ENCODE measurements around the gene FAM83F.
A peak's percentile ranks its signal among the peaks of the same experiment; 100 is the strongest.

FAM83F gene

DNA sequence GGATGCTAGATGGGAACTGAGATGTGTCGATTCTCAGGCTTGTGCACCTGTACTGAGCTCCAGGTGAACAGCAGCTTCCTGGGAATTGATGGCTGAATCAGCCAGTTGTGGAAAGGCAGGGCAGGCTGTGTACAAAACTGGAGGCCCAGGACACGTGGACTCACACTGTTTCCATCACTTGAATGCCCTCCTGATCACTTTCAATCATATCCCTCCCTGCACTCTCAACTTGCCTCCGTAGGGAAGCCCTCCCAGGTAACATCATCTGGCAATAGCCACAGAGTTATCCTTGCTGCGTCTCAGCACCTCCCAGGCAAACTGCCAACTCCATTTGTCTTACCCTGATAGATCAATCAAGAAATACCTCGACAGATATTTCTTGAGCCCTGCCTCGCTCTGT is 10.1 kb downstream of the FAM83F start:
- H3K27me3 ChIP-seq (ENCODE audit: control insufficient read depth, insufficient read depth, low read length), result no peaks in the 10 kb centered on the region
- H3K27ac ChIP-seq (ENCODE audit: low read length), result no peak overlapping the region
- no peaks in the 10 kb centered on the region for H3K9me3 ChIP-seq (ENCODE audit: control insufficient read depth, insufficient read depth, low read length)
- DNase-seq (ENCODE audit: low read depth, low spot score), result no peak
- peaks cover 13% of the 10 kb centered on the region for H3K4me1 ChIP-seq (ENCODE audit: control insufficient read depth, insufficient read depth, low read length)
- no peak overlapping the region for H3K4me3 ChIP-seq (ENCODE audit: low read length)
- H3K36me3 ChIP-seq (ENCODE audit: control insufficient read depth, insufficient read depth, low read length), result no peaks in the 10 kb centered on the region
- WGBS (ENCODE audit: insufficient coverage, insufficient read length), result no CpG with 5 or more reads among the region's 6 CpGs

DNA sequence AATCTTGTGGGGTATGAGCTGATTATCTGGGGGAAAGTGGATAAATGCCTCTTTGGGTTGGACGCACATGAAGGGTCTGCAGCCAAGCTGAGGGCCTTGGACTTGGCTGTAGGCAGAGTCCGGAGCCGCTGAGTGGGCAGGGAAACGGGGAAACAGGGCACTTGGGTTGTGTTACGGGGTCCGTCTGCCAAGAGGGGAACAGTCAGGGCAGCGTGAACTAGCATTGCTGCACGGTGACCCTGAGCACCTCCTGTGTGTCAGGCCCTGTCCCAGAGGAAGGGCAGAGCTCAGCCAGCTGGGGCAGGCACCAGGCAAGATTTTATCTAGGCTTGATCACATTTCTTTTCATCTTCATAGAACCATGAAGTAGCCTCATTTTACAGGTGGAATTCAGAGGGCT is 11.9 kb downstream of the FAM83F start:
- Histone ChIP-seq H3K27ac (ENCODE audit: low read length) (no peak overlapping the region), H3K4me3 (ENCODE audit: low read length) (no peak overlapping the region), H3K9me3 (ENCODE audit: control insufficient read depth, insufficient read depth, low read length) (no peaks in the 10 kb centered on the region), H3K4me1 (ENCODE audit: control insufficient read depth, insufficient read depth, low read length) (peaks cover 13% of the 10 kb centered on the region), H3K27me3 (ENCODE audit: control insufficient read depth, insufficient read depth, low read length) (no peaks in the 10 kb centered on the region), H3K36me3 (ENCODE audit: control insufficient read depth, insufficient read depth, low read length) (no peaks in the 10 kb centered on the region)
- no peak for DNase-seq (ENCODE audit: low read depth, low spot score)
- WGBS (ENCODE audit: insufficient coverage, insufficient read length), result no CpG with 5 or more reads among the region's 8 CpGs

DNA sequence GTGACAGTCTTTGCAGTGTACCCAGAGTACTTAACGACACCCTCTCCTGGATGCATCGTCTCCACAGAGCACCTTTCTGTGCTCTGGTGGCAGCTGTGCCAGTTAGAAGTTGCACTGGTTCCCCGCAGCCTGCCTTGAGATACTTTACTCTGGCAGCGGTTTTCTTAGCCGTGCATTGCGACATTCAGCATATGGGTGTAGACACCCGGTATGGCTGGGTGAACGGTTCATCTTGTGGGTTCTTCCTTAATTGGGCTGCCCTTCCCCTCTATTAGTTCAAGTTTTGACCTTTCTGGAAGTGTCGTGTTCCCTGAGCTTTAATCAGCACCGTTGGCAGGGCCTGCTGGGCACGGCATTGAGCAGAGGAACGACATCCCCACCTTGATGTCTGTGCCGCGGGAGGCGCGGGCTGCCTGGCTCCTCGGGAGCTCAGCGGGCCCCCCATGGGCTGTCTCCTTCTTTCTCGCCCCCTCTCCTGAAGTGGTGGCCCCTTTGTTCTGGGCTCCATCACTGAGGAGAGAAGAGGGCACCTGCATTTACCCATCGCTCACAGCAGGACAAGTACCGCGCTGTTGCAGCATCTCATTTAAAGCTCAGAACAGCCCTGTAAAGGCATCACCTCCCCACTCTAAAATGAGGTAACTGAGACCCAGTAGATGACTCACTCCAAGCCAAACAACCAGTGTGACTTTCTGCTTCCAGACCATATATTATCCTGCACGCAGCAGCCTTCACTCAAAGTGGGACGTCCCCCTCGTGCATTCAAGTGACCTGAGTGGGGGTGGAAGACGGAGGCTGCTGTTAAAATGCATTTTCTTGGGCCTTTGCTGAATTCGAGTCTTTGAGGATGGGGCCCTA is 13.3 kb downstream of the FAM83F start:
- no peak for DNase-seq (ENCODE audit: low read depth, low spot score)
- H3K27ac ChIP-seq (ENCODE audit: low read length), result no peak overlapping the region
- H3K4me1 ChIP-seq (ENCODE audit: control insufficient read depth, insufficient read depth, low read length), result peaks cover 7% of the 10 kb centered on the region; the same call in 1 of the 2 replicates
- no peak overlapping the region for H3K4me3 ChIP-seq (ENCODE audit: low read length)
- H3K9me3 ChIP-seq (ENCODE audit: control insufficient read depth, insufficient read depth, low read length), result no peaks in the 10 kb centered on the region
- WGBS (ENCODE audit: insufficient coverage, insufficient read length), result no CpG with 5 or more reads among the region's 27 CpGs
- no peaks in the 10 kb centered on the region for H3K36me3 ChIP-seq (ENCODE audit: control insufficient read depth, insufficient read depth, low read length)
- no peaks in the 10 kb centered on the region for H3K27me3 ChIP-seq (ENCODE audit: control insufficient read depth, insufficient read depth, low read length)

DNA sequence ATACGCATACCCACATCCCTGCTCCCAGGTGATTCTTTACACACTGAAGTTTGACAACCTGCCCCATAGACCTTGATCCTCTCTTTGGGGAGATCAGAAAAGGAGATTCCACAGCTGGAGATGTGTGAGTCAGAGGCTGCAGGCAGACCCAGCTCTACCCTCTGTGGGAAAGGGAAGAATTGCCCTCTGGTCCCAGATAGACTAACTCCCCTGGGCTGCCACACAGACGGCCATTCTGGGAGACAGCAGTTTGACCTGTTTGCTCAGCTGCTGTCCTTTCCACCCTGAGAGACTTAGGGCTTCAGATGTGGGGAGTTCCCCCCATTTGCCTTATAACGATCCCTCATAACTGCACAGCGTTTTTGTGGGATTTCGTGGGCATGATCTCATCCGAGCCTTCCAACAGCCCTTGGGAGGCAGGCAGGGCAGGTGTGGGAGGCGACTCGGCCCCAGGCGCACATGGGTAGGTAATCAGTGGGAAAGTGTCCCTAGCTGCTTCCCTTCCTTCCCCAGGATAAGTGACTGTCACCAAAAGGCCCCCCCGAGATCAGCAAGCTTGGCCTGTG is 14.1 kb downstream of the FAM83F start:
- no peak for DNase-seq (ENCODE audit: low read depth, low spot score)
- WGBS (ENCODE audit: insufficient coverage, insufficient read length), result no CpG with 5 or more reads among the region's 10 CpGs

DNA sequence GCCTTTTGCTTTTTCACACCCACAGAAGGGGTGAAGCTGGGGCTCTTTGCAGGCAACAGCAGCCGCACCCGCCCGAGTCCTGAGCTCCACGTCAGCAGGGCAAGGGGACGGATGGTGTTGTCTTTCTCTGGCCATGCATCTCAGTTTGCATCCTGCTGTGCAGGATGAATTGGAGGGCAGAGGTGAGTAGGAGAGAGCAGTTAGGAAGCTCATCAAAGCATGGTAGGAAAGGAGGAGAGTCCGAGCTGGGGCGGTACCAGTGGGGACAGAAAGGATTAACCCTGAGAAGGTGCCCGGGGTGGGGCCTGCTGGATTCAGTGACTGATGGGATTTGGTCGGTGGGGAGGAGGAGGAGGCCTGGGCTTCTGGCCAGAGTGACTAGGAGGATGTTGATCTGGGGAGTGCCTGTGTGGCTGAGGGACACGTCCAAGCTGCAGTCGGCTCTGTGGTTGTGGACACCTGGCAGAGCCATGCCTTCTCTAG is 14.6 kb downstream of the FAM83F start:
- no peaks in the 10 kb centered on the region for H3K36me3 ChIP-seq (ENCODE audit: control insufficient read depth, insufficient read depth, low read length)
- H3K4me3 ChIP-seq (ENCODE audit: low read length), result no peak overlapping the region
- peak; percentile 43 for DNase-seq (ENCODE audit: low read depth, low spot score)
- H3K9me3 ChIP-seq (ENCODE audit: control insufficient read depth, insufficient read depth, low read length), result no peaks in the 10 kb centered on the region
- no peaks in the 10 kb centered on the region for H3K27me3 ChIP-seq (ENCODE audit: control insufficient read depth, insufficient read depth, low read length)
- peaks cover 7% of the 10 kb centered on the region; the same call in 1 of the 2 replicates for H3K4me1 ChIP-seq (ENCODE audit: control insufficient read depth, insufficient read depth, low read length)
- H3K27ac ChIP-seq (ENCODE audit: low read length), result no peak overlapping the region
- WGBS (ENCODE audit: insufficient coverage, insufficient read length), result no CpG with 5 or more reads among the region's 11 CpGs

More for the DNA sequence above, 14.1 kb downstream of the FAM83F start:
- peaks cover 7% of the 10 kb centered on the region; the same call in 1 of the 2 replicates for H3K4me1 ChIP-seq (ENCODE audit: control insufficient read depth, insufficient read depth, low read length)
- H3K36me3 ChIP-seq (ENCODE audit: control insufficient read depth, insufficient read depth, low read length), result no peaks in the 10 kb centered on the region
- no peaks in the 10 kb centered on the region for H3K27me3 ChIP-seq (ENCODE audit: control insufficient read depth, insufficient read depth, low read length)
- H3K27ac ChIP-seq (ENCODE audit: low read length), result no peak overlapping the region
- H3K4me3 ChIP-seq (ENCODE audit: low read length), result no peak overlapping the region
- no peaks in the 10 kb centered on the region for H3K9me3 ChIP-seq (ENCODE audit: control insufficient read depth, insufficient read depth, low read length)

DNA sequence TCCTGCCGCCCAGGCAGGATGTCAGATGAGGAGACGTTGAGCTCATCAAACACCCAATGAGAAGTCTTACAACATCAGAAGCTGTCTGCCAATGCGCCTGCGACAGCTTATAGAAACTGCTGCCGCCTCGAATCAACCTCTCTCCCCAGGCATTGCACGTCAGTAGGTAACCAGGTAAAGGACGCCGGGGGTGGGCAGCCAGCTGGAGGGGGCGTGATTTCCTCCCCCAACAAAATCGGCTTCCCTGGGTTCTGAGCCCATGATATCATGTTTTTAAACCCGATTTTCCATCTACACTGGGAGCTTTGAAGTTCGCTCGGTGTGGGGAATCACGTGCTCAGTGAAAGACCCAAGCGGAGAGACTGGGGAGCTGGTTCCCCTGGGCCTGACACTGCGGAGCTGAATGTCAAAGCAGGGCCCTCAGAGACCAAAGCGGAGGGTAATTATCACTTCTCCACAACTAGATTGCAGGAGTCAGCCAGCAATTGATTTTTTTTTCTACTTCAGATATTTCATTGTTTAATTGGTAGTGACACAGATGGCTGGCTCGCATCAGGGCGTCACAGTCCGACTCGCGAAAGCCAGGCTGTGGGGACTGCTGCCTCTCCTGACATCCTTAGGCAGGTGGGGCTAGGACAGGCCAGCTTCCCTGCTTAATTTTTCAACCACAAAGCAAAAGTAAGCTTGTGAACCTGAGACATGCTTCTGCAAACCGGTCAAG is 15.4 kb downstream of the FAM83F start:
- Histone ChIP-seq H3K9me3 (ENCODE audit: control insufficient read depth, insufficient read depth, low read length) (no peaks in the 10 kb centered on the region), H3K4me3 (ENCODE audit: low read length) (no peak overlapping the region), H3K4me1 (ENCODE audit: control insufficient read depth, insufficient read depth, low read length) (peaks cover 7% of the 10 kb centered on the region; the same call in 1 of the 2 replicates), H3K36me3 (ENCODE audit: control insufficient read depth, insufficient read depth, low read length) (no peaks in the 10 kb centered on the region), H3K27me3 (ENCODE audit: control insufficient read depth, insufficient read depth, low read length) (no peaks in the 10 kb centered on the region), H3K27ac (ENCODE audit: low read length) (no peak overlapping the region)
- no CpG with 5 or more reads among the region's 24 CpGs for WGBS (ENCODE audit: insufficient coverage, insufficient read length)
- DNase-seq (ENCODE audit: low read depth, low spot score), result no peak

DNA sequence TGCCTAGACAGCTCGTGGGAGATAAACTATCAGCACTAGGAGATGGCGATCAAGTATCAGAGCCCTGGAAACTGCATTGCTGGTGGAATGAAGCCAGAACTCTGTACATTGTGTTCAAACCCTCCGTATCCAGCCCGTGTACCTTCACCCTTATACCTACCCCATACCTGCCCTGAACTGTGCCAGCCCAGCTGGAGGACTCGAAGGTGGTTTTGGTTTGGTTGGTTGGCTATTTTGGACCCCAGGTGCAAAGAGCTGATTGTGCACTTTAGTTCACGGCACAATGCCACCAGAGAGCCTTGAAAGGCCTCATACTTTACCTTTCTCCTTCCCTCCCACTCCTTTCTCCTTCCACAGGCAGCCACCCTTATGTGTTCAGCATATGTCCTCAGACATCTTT is 16.0 kb downstream of the FAM83F start:
- WGBS (ENCODE audit: insufficient coverage, insufficient read length), result no CpG with 5 or more reads among the region's 6 CpGs
- Histone ChIP-seq H3K27ac (ENCODE audit: low read length) (no peak overlapping the region), H3K27me3 (ENCODE audit: control insufficient read depth, insufficient read depth, low read length) (no peaks in the 10 kb centered on the region), H3K36me3 (ENCODE audit: control insufficient read depth, insufficient read depth, low read length) (no peaks in the 10 kb centered on the region), H3K4me3 (ENCODE audit: low read length) (no peak overlapping the region), H3K9me3 (ENCODE audit: control insufficient read depth, insufficient read depth, low read length) (no peaks in the 10 kb centered on the region), H3K4me1 (ENCODE audit: control insufficient read depth, insufficient read depth, low read length) (peaks cover 7% of the 10 kb centered on the region; the same call in 1 of the 2 replicates)
- DNase-seq (ENCODE audit: low read depth, low spot score), result no peak

DNA sequence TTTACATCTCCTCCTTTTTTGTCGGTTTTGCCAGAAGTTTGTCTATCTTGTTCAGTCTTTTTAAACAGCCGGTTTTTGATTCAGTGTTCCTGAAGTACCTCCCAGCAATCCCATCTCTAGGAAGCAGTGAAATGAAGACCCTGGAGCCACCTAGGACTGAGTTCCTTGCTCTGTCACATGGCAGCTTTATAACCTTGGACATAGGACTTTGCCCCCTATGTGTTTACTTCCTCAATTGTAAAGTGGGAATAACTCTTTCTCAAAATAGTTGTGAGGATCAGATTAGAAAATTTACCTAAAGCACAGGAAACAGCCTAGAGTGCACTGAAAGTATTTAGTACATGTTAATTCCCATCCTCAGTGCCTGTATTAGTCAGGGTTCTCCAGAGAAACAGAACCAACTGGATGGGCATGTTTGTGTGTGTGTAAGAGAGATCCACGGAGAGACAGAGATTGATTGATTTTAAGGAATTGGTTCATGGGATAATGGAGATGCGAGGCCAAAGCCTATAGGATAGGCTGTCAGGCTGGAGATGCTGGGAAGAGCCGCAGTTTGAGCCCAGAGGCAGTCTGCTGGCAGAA is 20.0 kb downstream of the FAM83F start:
- H3K4me1 ChIP-seq (ENCODE audit: control insufficient read depth, insufficient read depth, low read length), result 0 out of 2 replicates have a peak, but pooled peaks cover 1% of the 10 kb centered on the region
- WGBS (ENCODE audit: insufficient coverage, insufficient read length), result no CpG with 5 or more reads among the region's 5 CpGs
- H3K36me3 ChIP-seq (ENCODE audit: control insufficient read depth, insufficient read depth, low read length), result 0 out of 2 replicates have a peak, but pooled peaks cover 6% of the 10 kb centered on the region
- H3K27me3 ChIP-seq (ENCODE audit: control insufficient read depth, insufficient read depth, low read length), result no peaks in the 10 kb centered on the region
- H3K27ac ChIP-seq (ENCODE audit: low read length), result no peak overlapping the region
- no peak overlapping the region for H3K4me3 ChIP-seq (ENCODE audit: low read length)
- H3K9me3 ChIP-seq (ENCODE audit: control insufficient read depth, insufficient read depth, low read length), result no peaks in the 10 kb centered on the region
- DNase-seq (ENCODE audit: low read depth, low spot score), result no peak

DNA sequence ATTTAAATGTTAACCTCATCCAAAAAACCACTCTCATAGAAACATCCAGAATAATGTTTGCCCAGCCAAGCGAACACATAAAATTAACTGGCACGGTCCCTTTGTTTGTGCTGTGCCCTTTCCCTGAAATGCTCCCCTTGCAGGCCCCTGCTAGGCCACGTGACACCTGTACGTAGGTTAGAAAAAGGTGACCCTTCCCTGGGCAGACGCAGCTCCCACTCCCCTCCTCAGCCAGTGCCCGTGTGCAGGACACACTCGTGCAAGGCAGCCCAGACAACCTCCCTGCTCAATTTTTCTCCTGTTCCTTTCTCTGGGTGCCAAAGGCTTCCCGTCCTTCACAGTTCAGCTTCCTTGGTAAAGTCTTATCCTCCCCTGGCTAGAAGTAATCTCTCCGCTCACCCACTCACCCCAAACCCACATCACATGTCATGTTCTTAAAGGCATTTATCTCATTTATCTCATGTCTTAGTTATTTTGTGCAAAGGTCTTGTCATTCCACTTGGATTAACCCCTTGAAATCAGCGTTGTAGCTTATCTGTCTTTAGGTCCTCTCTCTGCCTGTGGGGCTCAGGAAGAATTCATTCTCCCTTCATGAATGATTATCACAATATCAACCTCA is 20.7 kb downstream of the FAM83F start:
- H3K4me1 ChIP-seq (ENCODE audit: control insufficient read depth, insufficient read depth, low read length), result no peaks in the 10 kb centered on the region
- no peak overlapping the region for H3K4me3 ChIP-seq (ENCODE audit: low read length)
- no peaks in the 10 kb centered on the region for H3K9me3 ChIP-seq (ENCODE audit: control insufficient read depth, insufficient read depth, low read length)
- no CpG with 5 or more reads among the region's 10 CpGs for WGBS (ENCODE audit: insufficient coverage, insufficient read length)
- 0 out of 2 replicates have a peak, but pooled peaks cover 7% of the 10 kb centered on the region for H3K36me3 ChIP-seq (ENCODE audit: control insufficient read depth, insufficient read depth, low read length)
- no peak for DNase-seq (ENCODE audit: low read depth, low spot score)
- no peaks in the 10 kb centered on the region for H3K27me3 ChIP-seq (ENCODE audit: control insufficient read depth, insufficient read depth, low read length)
- H3K27ac ChIP-seq (ENCODE audit: low read length), result no peak overlapping the region

DNA sequence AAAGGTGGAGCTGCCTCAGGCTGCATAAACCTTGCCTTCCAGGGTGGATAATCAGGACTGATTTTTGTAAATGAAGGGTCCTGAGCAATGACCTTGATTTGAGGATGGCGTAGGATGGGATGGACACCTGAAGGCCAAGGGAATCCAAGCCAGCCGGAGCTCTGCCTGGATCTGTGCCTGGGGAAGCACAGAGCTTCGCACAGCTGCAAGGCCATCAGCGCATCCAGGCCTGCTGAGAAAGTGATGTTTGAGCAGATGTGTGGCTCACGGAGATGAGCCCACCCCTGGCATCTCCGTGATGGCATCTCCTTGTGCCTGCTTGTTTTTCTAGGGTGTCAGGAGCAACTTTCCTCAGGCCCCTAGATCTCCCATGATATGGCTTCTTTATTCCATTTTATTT is 23.3 kb downstream of the FAM83F start:
- Histone ChIP-seq H3K4me1 (ENCODE audit: control insufficient read depth, insufficient read depth, low read length) (no peaks in the 10 kb centered on the region), H3K36me3 (ENCODE audit: control insufficient read depth, insufficient read depth, low read length) (peaks cover 14% of the 10 kb centered on the region), H3K9me3 (ENCODE audit: control insufficient read depth, insufficient read depth, low read length) (no peaks in the 10 kb centered on the region), H3K27ac (ENCODE audit: low read length) (no peak overlapping the region), H3K4me3 (ENCODE audit: low read length) (no peak overlapping the region), H3K27me3 (ENCODE audit: control insufficient read depth, insufficient read depth, low read length) (no peaks in the 10 kb centered on the region)
- WGBS (ENCODE audit: insufficient coverage, insufficient read length), result no CpG with 5 or more reads among the region's 6 CpGs
- no peak for DNase-seq (ENCODE audit: low read depth, low spot score)

Measured in iPS DF 6.9 (cell line).